ENCODE measurements around the gene CCSER2.
"Not testable (repeated sequence)": the region's sequence is repeated elsewhere in the genome, so short reads cannot be mapped to it uniquely, and the experiment has no call there.

Gene CCSER2

DNA sequence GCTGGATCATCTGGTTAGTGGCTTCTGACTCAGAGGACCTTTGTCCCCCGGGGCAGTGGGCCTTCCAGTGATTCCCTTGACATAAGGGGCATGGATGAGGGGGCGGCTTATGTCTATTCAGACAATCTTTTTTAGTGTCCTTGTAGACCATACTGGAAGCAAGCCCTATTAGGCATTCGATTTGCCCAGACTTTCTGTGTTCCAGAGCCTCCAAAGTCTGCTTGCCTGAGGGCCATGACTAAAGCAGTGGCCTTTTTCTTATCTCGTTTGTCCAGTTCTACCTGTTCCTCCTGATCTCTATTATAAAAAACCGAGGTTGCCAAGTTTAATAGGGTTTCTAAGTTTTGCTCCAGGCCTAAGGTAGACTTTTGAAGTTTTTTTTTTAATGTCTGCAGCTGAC, 199.0 kb downstream of the CCSER2 start:
- not testable (repeated sequence) for DNase-seq

DNA sequence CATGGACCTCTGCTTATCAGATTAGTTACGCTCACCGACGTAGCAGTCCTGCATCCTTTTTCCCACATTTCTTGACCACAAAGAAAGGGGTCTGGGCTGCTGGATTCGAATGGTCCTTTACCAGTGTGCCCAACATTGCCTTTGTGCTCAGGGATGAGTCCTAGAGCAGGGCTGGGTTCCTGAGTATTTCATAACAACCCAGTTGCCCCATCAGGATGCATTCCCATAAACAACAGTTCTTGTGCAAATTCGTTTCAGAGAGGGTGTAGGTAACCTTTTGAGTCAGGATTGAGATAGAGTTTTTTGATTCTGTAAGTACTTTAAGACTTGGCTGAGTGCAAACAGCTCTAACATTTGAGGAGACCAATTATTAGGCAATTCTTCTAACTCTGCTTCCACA, 200.1 kb downstream of the CCSER2 start:
- DNase-seq = not testable (repeated sequence)

DNA sequence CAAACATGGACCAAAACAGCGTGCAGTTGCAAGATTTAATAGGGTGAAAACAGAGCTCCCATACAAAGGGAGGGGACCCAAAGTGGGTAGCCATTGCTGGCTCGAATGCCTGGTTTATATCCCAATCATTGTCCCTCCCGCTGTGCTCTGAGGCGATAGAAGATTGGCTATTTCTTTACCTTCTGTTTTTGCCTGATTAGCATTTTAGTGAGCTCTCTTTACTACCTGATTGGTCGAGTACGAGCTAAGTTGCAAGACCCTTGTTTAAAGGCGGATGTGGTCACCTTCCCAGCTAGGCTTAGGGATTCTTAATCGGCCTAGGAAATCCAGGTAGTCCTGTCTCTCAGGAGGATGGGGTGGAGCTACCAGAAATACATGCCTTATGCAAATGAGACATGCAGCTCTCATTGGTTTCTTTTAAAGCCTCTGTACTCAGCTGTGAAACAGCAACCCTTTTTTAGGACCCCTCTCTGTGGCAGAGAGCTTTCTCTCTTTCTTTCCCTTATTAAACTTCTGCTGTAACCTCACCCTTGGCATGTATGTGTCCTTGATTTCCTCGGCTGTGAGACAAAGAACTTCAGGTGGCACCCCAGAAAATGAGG, 202.4 kb downstream of the CCSER2 start:
- DNase-seq = no peak

- no peak for DNase-seq
Observed at GRCh38 chr10:84531396-84531795, 203.0 kb downstream of the CCSER2 start.

DNA sequence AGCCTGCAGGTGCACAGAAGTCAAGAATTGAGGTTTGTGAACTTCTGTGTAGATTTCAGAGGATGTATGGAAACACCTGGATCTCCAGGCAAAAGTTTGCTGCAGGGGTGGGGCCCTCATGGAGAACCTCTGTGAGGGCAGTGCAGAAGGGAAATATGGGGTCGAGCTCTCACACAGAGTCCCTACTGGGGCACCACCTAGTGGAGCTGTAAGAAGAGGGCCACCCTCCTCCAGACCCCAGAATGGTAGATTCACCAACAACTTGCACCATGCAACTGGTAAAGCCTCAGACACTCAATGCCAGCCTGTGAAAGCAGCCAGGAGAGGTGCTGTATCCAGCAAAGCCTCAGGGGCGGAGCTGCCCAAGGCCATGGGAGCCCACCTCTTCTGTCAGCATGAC, 205.8 kb downstream of the CCSER2 start:
- no peak for DNase-seq

DNA sequence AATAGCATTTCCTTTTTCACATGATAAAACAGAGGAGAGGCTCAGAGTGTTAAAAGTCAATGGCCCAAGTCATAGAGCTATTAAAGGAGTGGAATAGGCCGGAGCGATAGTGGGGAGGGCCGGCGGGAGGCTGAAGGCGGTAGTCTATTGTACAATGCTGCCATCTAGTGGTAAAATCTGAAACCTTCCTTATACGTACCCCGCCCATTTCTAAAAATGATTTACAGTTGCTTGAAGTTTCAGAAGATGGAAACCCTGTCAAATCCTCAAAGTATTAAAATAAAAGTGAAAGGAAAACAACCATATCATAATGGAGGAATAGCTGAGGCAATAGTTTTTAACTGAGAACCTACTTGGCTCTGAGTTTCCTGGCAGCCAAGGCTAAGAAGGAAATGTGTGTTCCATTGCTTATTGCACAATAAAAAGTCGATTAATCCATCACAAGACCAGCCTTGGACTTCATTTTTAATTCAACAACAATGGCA, 209.1 kb downstream of the CCSER2 start:
- DNase-seq = peak; percentile 43

- DNase-seq = no peak
Observed at GRCh38 chr10:84538036-84538435, 209.6 kb downstream of the CCSER2 start.

DNA sequence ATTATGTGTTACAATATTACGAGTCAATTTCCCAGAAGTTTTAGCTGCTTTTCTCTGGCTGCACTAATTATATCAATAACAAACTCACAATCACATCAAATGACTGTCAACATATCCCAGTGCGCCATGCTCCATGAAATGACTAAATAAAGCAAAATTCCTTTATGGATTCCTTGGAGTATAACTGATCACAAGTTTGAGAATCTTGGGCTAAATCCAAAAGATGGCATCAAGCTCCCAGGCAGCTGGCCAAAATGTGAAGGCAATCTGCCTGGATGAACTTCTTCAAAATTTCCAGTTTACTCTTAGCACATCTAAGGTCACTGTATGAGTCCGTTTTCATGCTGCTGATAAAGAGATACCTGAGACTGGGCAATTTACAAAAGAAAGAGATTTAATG, 210.8 kb downstream of the CCSER2 start:
- DNase-seq = no peak

DNA sequence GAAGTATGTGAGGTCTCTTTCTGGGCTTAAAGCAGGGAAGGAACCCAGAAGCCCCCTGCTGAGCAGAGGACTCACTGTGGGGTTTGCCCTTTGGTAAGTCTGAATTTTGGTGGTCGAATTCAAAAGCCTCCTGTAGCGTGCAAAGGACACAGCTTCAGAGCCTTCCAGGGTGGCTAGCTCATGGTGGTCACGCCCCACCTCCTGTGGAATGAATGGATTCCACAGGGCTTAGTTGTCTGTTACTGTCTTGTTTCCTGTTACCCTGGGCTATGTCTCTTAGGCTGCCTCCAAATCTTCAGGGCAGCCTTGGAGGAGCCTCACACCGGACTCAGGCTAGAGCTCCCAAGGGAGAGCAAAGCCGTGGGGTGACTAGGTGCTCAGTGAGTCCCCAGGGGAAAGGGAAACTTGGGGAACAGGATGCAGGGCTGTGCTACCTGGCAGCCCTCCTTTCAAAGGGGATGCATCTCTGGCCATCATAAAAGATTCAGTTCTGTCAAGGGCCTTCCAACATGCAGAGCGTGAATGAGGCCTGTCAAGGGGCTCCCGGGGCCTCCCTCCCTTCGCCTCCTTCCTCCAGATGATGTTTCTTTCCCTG, 211.7 kb downstream of the CCSER2 start:
- no peak for DNase-seq

DNA sequence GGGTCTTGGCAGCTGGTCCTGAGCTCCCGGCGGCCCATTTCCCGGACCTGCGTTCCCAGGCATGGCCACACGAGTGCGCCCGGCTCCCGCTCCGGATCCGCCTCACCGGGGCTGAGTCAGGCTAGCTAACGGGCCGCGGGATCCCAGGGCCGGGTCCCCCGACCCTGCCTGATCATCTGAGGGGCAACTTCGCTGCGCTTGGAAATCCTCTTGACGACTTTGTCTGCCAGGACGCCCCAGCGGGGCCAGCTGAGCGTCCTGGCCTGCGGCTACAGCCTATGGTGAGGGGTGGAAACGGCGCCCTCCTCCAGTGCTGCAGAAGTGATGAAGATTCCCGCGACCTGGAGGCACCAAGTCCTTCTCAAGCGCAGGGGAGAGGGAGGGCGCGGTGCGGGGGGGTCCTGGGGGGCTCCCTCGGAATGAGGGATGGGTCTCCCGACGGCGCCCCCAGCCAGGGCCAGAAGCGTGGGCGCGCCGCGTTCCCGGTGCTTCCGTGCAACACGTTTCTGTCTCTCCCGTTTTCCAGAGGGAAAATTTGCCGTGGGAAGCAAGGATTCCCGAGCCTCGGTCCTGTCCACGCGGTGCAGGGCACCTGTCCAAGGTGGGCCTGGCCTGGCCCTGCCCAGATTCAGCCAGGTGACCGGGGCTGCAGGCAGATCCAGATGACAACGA, 212.4 kb downstream of the CCSER2 start:
- peak; percentile 83 for DNase-seq

- DNase-seq = no peak
Observed at GRCh38 chr10:84541289-84541637, 212.9 kb downstream of the CCSER2 start.

- no peak for DNase-seq
Observed at GRCh38 chr10:84542522-84543490, 214.4 kb downstream of the CCSER2 start.

GRCh38 chr10:84543948-84544347, 215.6 kb downstream of the CCSER2 start:
- DNase-seq = no peak

DNA sequence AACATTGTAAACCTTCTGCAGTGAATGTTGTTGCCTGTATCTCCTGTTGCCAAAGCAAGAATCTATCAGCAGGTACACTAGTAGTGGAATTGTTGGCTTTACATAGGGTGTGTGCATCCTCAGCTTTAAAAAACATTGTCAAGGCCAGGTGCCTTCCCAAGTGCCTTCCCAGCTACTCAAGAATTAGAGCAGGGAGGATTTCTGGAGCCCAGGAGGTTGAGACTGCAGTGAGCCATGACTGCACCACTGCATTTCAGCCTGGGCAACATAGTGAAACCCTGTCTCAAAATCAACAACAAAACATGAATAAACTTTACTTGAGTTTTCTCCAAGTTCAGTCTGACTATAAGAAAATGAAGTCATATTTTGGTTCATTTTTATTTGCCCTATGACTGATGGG, 217.3 kb downstream of the CCSER2 start:
- DNase-seq = no peak

DNA sequence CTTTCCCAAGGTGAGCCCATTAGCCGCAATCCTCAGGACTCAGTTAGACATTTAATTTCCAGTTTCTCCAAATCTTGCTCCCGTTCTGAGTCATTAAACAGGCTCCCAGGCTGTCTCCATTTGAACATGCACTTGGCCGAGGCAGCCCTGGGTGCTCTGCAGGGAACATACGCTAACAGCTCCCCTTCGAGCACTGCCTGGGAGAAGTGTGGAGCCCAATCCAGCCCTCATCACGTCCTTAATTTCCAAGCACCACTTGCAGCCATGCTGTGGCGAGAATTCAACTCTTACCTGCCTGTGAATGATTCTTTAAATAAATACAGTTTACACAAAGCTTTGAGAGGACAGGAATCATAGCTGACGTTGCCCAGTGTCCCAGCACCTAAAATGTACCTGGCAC, 218.2 kb downstream of the CCSER2 start:
- no peak for DNase-seq

DNA sequence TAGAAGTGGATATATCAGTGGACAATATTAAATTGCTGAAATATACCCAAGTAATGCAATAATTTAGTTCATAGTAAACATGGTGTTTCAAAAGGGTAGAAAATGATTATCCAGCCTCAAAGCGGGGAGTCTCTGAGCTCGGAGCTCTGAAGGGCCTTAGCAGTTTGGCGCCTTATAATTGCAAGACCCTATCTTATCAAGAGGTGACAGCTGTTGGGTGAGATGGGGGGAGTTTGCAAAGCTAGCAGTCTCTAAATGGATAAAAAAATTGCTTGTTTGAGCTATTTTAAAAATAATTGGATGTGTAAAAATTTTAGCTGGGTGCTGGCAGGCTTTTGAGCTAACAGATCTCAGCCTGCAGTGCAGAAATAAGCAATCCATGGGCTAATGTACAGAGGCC, 219.2 kb downstream of the CCSER2 start:
- DNase-seq = no peak

- no peak for DNase-seq
Observed at GRCh38 chr10:84548869-84549268, 220.5 kb downstream of the CCSER2 start.

GRCh38 chr10:84549368-84550165, 221.2 kb downstream of the CCSER2 start:
- no peak for DNase-seq

DNA sequence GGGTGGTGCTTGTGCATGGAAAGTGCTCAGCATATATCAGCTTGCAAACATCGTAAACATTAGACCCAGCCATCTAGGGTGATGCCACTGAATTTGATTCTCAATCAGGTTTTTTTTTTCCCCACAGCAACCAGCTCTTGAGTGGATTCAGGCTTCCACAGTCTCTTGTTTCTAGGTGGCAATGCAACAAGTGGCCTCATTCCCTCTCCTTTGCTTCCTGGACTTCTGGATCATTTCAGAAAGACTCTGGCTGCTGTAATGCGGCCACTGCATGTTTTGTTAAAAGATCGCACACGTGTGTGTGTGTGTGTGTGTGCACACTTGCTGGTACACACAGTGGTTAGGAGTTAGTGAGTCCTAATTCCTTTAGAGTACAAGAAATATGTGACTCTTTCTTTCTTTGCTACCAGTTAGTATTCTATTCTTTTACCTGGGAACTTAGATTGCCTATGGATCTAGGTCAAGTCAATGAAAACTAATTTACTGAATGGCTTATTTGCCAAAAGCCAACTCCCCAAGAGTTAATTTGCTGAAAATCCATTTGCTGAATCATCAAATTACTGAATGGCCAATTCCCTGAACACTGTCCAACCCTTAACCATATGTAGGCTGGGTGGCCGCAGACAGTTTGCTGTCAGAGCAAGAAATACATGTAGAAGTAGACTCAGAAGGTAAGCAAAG, 222.5 kb downstream of the CCSER2 start:
- DNase-seq = no peak

- DNase-seq = no peak
Observed at GRCh38 chr10:84551437-84552120, 223.2 kb downstream of the CCSER2 start.

GRCh38 chr10:84552478-84552877, 224.1 kb downstream of the CCSER2 start:
- no peak for DNase-seq
